GM23338 (cell line): ENCODE measurements around the gene PTGIR. TPM values are rescaled to one million over a fixed set of nuclear protein-coding genes. Genes with fewer than 3 reads are reported as not detected.

Experiments used
- ATAC-seq: fragments of 200-7000 bp; cut with Tn5 transposase; 3 replicates; pipeline ENCODE4 v1.9.1; 2020
- DNase-seq: peaks from one replicate; pipeline ENCODE4 v3.0.0-alpha.2; 2015; ENCODE audit warnings: low spot score
- H2AFZ ChIP-seq: fragments of 200-600 bp; sonication (generic); 2 replicates; pipeline ENCODE4 v1.8.0; 2016; ENCODE audit warnings: antibody characterized with exemption, mild to moderate bottlenecking, moderate library complexity
- H3F3A ChIP-seq: fragments of 200-600 bp; sonication (generic); replicated peaks from 2 replicates; pipeline ENCODE4 v1.8.0; 2017; ENCODE audit warnings: antibody characterized with exemption, mixed run types, low read depth
- H3K27ac ChIP-seq: fragments of 200-600 bp; sonication (generic); 2 replicates; pipeline ENCODE4 v1.6.1; 2016; ENCODE audit warnings: low read depth
- H3K27me3 ChIP-seq: fragments of 200-600 bp; sonication (generic); 2 replicates; pipeline ENCODE4 v1.8.0; 2016; ENCODE audit warnings: mild to moderate bottlenecking, mixed run types, moderate library complexity; ENCODE audit not compliant: insufficient read depth
- H3K36me3 ChIP-seq: fragments of 200-600 bp; sonication (generic); 2 replicates; pipeline ENCODE4 v1.8.0; 2016; ENCODE audit warnings: mild to moderate bottlenecking; ENCODE audit not compliant: insufficient read depth
- H3K4me1 ChIP-seq: fragments of 200-600 bp; sonication (generic); 2 replicates; pipeline ENCODE4 v1.8.0; 2016; ENCODE audit warnings: mild to moderate bottlenecking, moderate library complexity; ENCODE audit not compliant: insufficient read depth
- H3K4me2 ChIP-seq: fragments of 200-600 bp; sonication (generic); 2 replicates; pipeline ENCODE4 v1.7.1; 2017; ENCODE audit warnings: mixed run types
- H3K4me3 ChIP-seq: fragments of 200-600 bp; sonication (generic); 2 replicates; pipeline ENCODE4 v1.6.1; 2016; ENCODE audit warnings: mixed run types
- H3K79me2 ChIP-seq: fragments of 200-600 bp; sonication (generic); replicated peaks from 2 replicates; pipeline ENCODE4 v1.8.0; 2017; ENCODE audit warnings: mild to moderate bottlenecking; ENCODE audit not compliant: insufficient read depth
- H3K9me2 ChIP-seq: fragments of 200-600 bp; sonication (generic); 2 replicates; pipeline ENCODE4 v1.8.0; 2017; ENCODE audit not compliant: insufficient read depth
- H4K20me1 ChIP-seq: fragments of 200-600 bp; sonication (generic); replicated peaks from 2 replicates; pipeline ENCODE4 v1.8.0; 2017; ENCODE audit warnings: mild to moderate bottlenecking; ENCODE audit not compliant: insufficient read depth
- H3K27ac Mint-ChIP-seq: 2 replicates; pipeline ENCODE4 v1.8.0; 2020; ENCODE audit warnings: inconsistent platforms, mild to moderate bottlenecking, moderate library complexity, mixed read lengths
- H3K27me3 Mint-ChIP-seq: 3 replicates; pipeline ENCODE4 v1.8.0; 2022; ENCODE audit warnings: low read depth, mild to moderate bottlenecking, moderate library complexity, mixed read lengths, inconsistent platforms; ENCODE audit not compliant: insufficient read depth, poor library complexity
- H3K36me3 Mint-ChIP-seq: 3 replicates; pipeline ENCODE4 v1.8.0; 2021; ENCODE audit warnings: low read depth, mild to moderate bottlenecking, inconsistent platforms, moderate library complexity, mixed read lengths
- H3K4me1 Mint-ChIP-seq: 3 replicates; pipeline ENCODE4 v1.8.0; 2020; ENCODE audit warnings: mild to moderate bottlenecking, inconsistent platforms, mixed read lengths
- H3K4me3 Mint-ChIP-seq: 3 replicates; pipeline ENCODE4 v1.8.0; 2021; ENCODE audit warnings: moderate library complexity, mild to moderate bottlenecking, inconsistent platforms, mixed read lengths
- H3K9me3 Mint-ChIP-seq: 3 replicates; pipeline ENCODE4 v1.8.0; 2020; ENCODE audit warnings: moderate library complexity, mild to moderate bottlenecking, inconsistent platforms, mixed read lengths
- CREB1 ChIP-seq: fragments of 250-450 bp; sonication (Bioruptor Pico); IDR thresholded peaks from 2 replicates; pipeline ENCODE4 v1.5.0; 2020; ENCODE audit warnings: low read depth, mild to moderate bottlenecking, moderate library complexity
- CTCF ChIP-seq, 2 experiments: fragments of 200-600 bp in 1 of 2; sonication (generic) in 1 of 2; conservative IDR thresholded peaks; 2 replicates each; pipeline versions ENCODE4 v1.5.1 to v1.6.1; 2016 to 2017; ENCODE audit warnings: antibody characterized with exemption in 2 of 2, low read depth in 2 of 2, mild to moderate bottlenecking in 2 of 2, moderate library complexity in 1 of 2
- EZH2 ChIP-seq: fragments of 200-600 bp; sonication (generic); IDR thresholded peaks from one replicate; pipeline ENCODE4 v1.8.0; 2017; ENCODE audit warnings: antibody characterized with exemption, mild to moderate bottlenecking, low read depth; ENCODE audit not compliant: unreplicated experiment
- EZH2phosphoT487 ChIP-seq: fragments of 200-600 bp; sonication (generic); IDR thresholded peaks from one replicate; pipeline ENCODE4 v1.8.1; 2018; ENCODE audit warnings: antibody characterized with exemption; ENCODE audit not compliant: unreplicated experiment
- JUNB ChIP-seq: IDR thresholded peaks from one replicate; pipeline ENCODE4 v1.6.1; 2016; ENCODE audit warnings: antibody characterized with exemption; ENCODE audit not compliant: unreplicated experiment
- NANOG ChIP-seq: IDR thresholded peaks from 2 replicates; pipeline ENCODE4 v1.6.1; 2016; ENCODE audit warnings: antibody characterized with exemption, borderline replicate concordance
- POLR2AphosphoS5 ChIP-seq: IDR thresholded peaks from 2 replicates; pipeline ENCODE4 v1.6.1; 2016; ENCODE audit warnings: antibody characterized with exemption, low read depth
- REST ChIP-seq: IDR thresholded peaks from one replicate; pipeline ENCODE4 v1.6.1; 2018; ENCODE audit warnings: antibody characterized with exemption; ENCODE audit not compliant: unreplicated experiment
- STAT1 ChIP-seq: IDR thresholded peaks from one replicate; pipeline ENCODE4 v1.6.1; 2016; ENCODE audit warnings: antibody characterized with exemption; ENCODE audit not compliant: unreplicated experiment
- ZNF114 ChIP-seq: fragments of 250-450 bp; sonication (Bioruptor Pico); IDR thresholded peaks from 2 replicates; pipeline ENCODE4 v1.5.0; 2020; ENCODE audit warnings: mild to moderate bottlenecking, moderate library complexity
- ZNF331 ChIP-seq: fragments of 250-450 bp; sonication (Bioruptor Pico); IDR thresholded peaks from 2 replicates; pipeline ENCODE4 v1.5.0; 2020; ENCODE audit warnings: low read depth, mild to moderate bottlenecking, moderate library complexity
- long read RNA-seq: library from polyadenylated mRNA; unstranded; transcript quantifications from one replicate; pipeline ENCODE4 v2.0.0, GENCODE V29; 2020; ENCODE audit not compliant: unreplicated experiment
- polyA plus RNA-seq: library from polyadenylated mRNA; unstranded; fragments of >200 nt; fragmentation: Nextera tagmentation; extraction: Ambion mirVana; gene quantifications from 2 replicates; pipeline ENCODE4 v1.2.1, GENCODE V29; 2016
- total RNA-seq: library from RNA; depleted of rRNA; stranded (reverse); fragments of >200 nt; shearing (Covaris generic); gene quantifications from 2 replicates; pipeline ENCODE4 v1.2.3, GENCODE V29; 2014; rRNA removed
- TF ChIP-seq, protein P1 (sequence below): fragments of 250-450 bp; sonication (Bioruptor Pico); IDR thresholded peaks from 2 replicates; pipeline ENCODE4 v1.5.0; 2020; ENCODE audit warnings: mild to moderate bottlenecking, moderate library complexity
- TF ChIP-seq, protein P2 (sequence below): IDR thresholded peaks from 2 replicates; pipeline ENCODE4 v1.6.1; 2016; ENCODE audit warnings: antibody characterized with exemption

PTGIR gene, protein sequence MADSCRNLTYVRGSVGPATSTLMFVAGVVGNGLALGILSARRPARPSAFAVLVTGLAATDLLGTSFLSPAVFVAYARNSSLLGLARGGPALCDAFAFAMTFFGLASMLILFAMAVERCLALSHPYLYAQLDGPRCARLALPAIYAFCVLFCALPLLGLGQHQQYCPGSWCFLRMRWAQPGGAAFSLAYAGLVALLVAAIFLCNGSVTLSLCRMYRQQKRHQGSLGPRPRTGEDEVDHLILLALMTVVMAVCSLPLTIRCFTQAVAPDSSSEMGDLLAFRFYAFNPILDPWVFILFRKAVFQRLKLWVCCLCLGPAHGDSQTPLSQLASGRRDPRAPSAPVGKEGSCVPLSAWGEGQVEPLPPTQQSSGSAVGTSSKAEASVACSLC
- total RNA-seq (not detected in 2 replicates), polyA plus RNA-seq (not detected in 2 replicates)
- long read RNA-seq = 0 reads

DNA sequence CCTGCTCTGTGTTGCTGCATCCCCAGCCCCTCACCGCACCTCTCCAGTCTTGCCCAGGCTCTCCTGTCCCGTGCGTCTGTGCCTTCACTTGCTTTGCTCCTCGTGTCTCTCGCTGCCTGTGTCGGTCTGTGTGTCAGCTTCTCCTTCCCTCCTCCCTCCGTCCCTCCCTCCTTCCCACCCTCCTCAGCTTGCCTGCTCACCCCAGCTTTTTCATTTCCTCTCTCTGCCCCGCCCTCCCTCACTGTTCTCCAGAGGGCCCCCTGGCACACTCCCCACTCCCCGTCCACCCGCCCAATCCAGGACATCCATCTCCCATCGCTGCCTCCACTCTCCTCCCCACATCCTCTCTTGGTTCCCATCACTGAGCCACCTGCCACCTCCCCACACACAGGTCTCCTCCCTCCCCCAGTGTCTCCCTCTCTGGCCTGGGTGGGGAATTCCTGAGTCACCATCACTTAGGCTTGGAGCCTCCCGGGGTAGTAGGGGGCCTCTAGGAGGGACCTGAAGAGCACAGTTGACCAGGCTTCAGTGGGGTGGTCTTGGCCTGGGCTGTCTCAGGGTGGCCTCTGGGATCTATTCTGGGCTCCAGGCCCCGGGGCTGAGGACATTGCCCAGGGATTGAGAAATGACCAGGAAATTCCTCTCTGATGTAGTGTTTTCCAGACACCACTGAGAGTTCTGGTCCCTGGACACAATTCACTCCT, at the start of gene PTGIR:
Gene PTGIR, minus strand, starts transcription at position 132 of the 704 bp plus-strand sequence. CDS start 864 bp downstream, outside the sequence.
- Histone ChIP-seq H3K4me1 (no peaks in the 10 kb centered on the region), H3K4me2 (no peak within 1 kb of the TSS), H3K27ac (no peak within 1 kb of the TSS), H3F3A (no peaks in the 10 kb centered on the region), H3K9me2 (no peaks in the 10 kb centered on the region), H3K27me3 (no peaks in the 10 kb centered on the region), H3K4me3 (no peak within 1 kb of the TSS), H3K79me2 (no peaks in the 10 kb centered on the region), H2AFZ (no peak within 1 kb of the TSS), H4K20me1 (no peaks in the 10 kb centered on the region), H3K36me3 (no peaks in the 10 kb centered on the region)
- Mint-ChIP-seq H3K4me1 (peaks cover 7% of the 10 kb centered on the region), H3K36me3 (no peaks in the 10 kb centered on the region; the same call in 2 of the 3 replicates), H3K4me3 (no peak within 1 kb of the TSS), H3K9me3 (no peaks in the 10 kb centered on the region), H3K27ac (no peak within 1 kb of the TSS), H3K27me3 (peaks cover 13% of the 10 kb centered on the region)
- DNase-seq (peak; percentile 40), ATAC-seq (peak; percentile 43)
- TF ChIP-seq, protein P1, sequence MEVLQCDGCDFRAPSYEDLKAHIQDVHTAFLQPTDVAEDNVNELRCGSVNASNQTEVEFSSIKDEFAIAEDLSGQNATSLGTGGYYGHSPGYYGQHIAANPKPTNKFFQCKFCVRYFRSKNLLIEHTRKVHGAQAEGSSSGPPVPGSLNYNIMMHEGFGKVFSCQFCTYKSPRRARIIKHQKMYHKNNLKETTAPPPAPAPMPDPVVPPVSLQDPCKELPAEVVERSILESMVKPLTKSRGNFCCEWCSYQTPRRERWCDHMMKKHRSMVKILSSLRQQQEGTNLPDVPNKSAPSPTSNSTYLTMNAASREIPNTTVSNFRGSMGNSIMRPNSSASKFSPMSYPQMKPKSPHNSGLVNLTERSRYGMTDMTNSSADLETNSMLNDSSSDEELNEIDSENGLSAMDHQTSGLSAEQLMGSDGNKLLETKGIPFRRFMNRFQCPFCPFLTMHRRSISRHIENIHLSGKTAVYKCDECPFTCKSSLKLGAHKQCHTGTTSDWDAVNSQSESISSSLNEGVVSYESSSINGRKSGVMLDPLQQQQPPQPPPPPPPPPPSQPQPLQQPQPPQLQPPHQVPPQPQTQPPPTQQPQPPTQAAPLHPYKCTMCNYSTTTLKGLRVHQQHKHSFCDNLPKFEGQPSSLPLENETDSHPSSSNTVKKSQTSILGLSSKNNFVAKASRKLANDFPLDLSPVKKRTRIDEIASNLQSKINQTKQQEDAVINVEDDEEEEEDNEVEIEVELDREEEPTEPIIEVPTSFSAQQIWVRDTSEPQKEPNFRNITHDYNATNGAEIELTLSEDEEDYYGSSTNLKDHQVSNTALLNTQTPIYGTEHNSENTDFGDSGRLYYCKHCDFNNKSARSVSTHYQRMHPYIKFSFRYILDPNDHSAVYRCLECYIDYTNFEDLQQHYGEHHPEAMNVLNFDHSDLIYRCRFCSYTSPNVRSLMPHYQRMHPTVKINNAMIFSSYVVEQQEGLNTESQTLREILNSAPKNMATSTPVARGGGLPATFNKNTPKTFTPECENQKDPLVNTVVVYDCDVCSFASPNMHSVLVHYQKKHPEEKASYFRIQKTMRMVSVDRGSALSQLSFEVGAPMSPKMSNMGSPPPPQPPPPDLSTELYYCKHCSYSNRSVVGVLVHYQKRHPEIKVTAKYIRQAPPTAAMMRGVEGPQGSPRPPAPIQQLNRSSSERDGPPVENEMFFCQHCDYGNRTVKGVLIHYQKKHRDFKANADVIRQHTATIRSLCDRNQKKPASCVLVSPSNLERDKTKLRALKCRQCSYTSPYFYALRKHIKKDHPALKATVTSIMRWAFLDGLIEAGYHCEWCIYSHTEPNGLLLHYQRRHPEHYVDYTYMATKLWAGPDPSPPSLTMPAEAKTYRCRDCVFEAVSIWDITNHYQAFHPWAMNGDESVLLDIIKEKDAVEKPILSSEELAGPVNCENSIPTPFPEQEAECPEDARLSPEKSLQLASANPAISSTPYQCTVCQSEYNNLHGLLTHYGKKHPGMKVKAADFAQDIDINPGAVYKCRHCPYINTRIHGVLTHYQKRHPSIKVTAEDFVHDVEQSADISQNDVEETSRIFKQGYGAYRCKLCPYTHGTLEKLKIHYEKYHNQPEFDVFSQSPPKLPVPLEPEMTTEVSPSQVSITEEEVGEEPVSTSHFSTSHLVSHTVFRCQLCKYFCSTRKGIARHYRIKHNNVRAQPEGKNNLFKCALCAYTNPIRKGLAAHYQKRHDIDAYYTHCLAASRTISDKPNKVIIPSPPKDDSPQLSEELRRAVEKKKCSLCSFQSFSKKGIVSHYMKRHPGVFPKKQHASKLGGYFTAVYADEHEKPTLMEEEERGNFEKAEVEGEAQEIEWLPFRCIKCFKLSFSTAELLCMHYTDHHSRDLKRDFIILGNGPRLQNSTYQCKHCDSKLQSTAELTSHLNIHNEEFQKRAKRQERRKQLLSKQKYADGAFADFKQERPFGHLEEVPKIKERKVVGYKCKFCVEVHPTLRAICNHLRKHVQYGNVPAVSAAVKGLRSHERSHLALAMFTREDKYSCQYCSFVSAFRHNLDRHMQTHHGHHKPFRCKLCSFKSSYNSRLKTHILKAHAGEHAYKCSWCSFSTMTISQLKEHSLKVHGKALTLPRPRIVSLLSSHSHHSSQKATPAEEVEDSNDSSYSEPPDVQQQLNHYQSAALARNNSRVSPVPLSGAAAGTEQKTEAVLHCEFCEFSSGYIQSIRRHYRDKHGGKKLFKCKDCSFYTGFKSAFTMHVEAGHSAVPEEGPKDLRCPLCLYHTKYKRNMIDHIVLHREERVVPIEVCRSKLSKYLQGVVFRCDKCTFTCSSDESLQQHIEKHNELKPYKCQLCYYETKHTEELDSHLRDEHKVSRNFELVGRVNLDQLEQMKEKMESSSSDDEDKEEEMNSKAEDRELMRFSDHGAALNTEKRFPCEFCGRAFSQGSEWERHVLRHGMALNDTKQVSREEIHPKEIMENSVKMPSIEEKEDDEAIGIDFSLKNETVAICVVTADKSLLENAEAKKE (CRISPR knock-in tag) = no peak
- no peak for TF ChIP-seq JUNB
- no peak for TF ChIP-seq NANOG
- TF ChIP-seq ZNF331 (CRISPR knock-in tag) = no peak
- no peak for TF ChIP-seq EZH2
- TF ChIP-seq STAT1 = no peak
- no peak for TF ChIP-seq CTCF (conservative IDR thresholded peaks at IDR 0.05; ENCODE audit: low read depth in 2 of 2)
- TF ChIP-seq, protein P2, sequence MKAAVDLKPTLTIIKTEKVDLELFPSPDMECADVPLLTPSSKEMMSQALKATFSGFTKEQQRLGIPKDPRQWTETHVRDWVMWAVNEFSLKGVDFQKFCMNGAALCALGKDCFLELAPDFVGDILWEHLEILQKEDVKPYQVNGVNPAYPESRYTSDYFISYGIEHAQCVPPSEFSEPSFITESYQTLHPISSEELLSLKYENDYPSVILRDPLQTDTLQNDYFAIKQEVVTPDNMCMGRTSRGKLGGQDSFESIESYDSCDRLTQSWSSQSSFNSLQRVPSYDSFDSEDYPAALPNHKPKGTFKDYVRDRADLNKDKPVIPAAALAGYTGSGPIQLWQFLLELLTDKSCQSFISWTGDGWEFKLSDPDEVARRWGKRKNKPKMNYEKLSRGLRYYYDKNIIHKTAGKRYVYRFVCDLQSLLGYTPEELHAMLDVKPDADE = no peak
- TF ChIP-seq CREB1 (CRISPR knock-in tag) = no peak
- TF ChIP-seq ZNF114 (CRISPR knock-in tag) = no peak
- no peak for TF ChIP-seq POLR2AphosphoS5
- TF ChIP-seq REST = no peak
- no peak for TF ChIP-seq EZH2phosphoT487
